Gastroesophageal sphincter (tissue), 4 donors: ENCODE results near the gene PDLIM5. TPM values are rescaled to one million over a fixed set of nuclear protein-coding genes. Genes with fewer than 3 reads are reported as not detected.

ENCODE experiments used
- ATAC-seq: fragments of 150-250 bp; one replicate; pipeline ENCODE4 v1.9.1; 2016; ENCODE audit warnings: mild to moderate bottlenecking, moderate library complexity
- H3K27ac ChIP-seq, 4 donors: fragments of 200-600 bp; sonication (generic) in 3 of 4; 1 replicate in 3 of 4; 2 replicates in 1 of 4; pipeline ENCODE4 v1.5.1; 2016 to 2019
- H3K27me3 ChIP-seq: fragments of 200-600 bp; sonication (generic); one replicate; pipeline ENCODE4 v1.5.1; 2019
- H3K36me3 ChIP-seq, 2 donors: fragments of 200-600 bp; sonication (generic); one replicate each; pipeline ENCODE4 v1.5.1; 2019; ENCODE audit warnings: control low read depth in 1 of 2
- H3K4me1 ChIP-seq, 3 donors: fragments of 200-600 bp; sonication (generic); 1 replicate in 2 of 3; 2 replicates in 1 of 3; pipeline ENCODE4 v1.5.1; 2016 to 2019; ENCODE audit warnings: control low read depth in 2 of 3
- H3K4me3 ChIP-seq, 2 donors: fragments of 200-600 bp; sonication (generic); one replicate each; pipeline ENCODE4 v1.5.1; 2019; ENCODE audit warnings: mild to moderate bottlenecking in 1 of 2, moderate library complexity in 1 of 2
- H3K9me3 ChIP-seq, 3 donors: fragments of 200-600 bp; sonication (generic); one replicate each; pipeline ENCODE4 v1.5.1; 2017 to 2019; ENCODE audit warnings: control low read depth in 2 of 3
- EP300 ChIP-seq: sonication (generic); formaldehyde crosslinking; IDR thresholded peaks from one replicate; pipeline ENCODE4 v1.6.1; 2017; ENCODE audit warnings: antibody characterized with exemption, mild to moderate bottlenecking
- POLR2A ChIP-seq, 2 donors: fragments of 450-650 bp; IDR thresholded peaks; one replicate each; pipeline ENCODE4 v1.6.1; 2017; ENCODE audit warnings: antibody characterized with exemption in 2 of 2, mild to moderate bottlenecking in 2 of 2, moderate library complexity in 1 of 2
- POLR2AphosphoS5 ChIP-seq: sonication (generic); formaldehyde crosslinking; IDR thresholded peaks from one replicate; pipeline ENCODE4 v1.6.1; 2017; ENCODE audit warnings: antibody characterized with exemption
- WGBS, 2 donors: methylation state at CpG; one replicate each; pipeline ENCODE4 v1.1.5; 2018; ENCODE audit warnings: low coverage in 1 of 2; 5-methylcytosine and 5-hydroxymethylcytosine counted together
- total RNA-seq, 4 donors: library from RNA; depleted of rRNA; stranded (reverse); fragments of >200 nt; gene quantifications; one replicate each; pipeline ENCODE4 v1.1.0, GENCODE V29; 2016
- TF ChIP-seq, protein P1 (sequence below), 4 experiments: fragments of 200-600 bp in 2 of 4; fragments of 450-650 bp in 2 of 4; sonication (generic) in 1 of 4; IDR thresholded peaks; one replicate each; pipeline ENCODE4 v1.5.1; 2017 to 2019; ENCODE audit warnings: antibody characterized with exemption in 4 of 4, mild to moderate bottlenecking in 2 of 4, moderate library complexity in 2 of 4

Gene PDLIM5
- total RNA-seq, 4 donors from 2014 or later: 100 to 223 (median 175) TPM

DNA sequence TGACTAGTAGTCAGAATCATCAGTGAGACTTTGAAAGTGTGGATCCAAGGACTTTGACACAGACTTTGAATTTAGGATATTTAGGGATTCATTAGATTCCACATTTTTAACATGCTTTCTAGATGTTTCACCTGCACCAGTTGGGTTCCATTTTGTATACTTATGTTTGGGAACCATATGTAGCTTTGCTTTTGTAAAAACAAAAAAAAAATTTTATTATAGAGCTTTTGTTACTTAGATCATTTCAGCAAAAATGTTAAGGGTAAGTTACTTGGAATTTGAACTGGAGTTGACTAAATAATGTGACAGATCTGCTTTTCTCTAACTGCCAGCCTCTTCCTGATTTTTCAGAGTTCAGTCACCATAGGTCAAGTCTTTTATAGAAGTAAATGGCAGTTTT, 14.6 kb downstream of the PDLIM5 start:
- H3K4me3 ChIP-seq: no peak overlapping the region
- no peaks in the 10 kb centered on the region for H3K27me3 ChIP-seq
- H3K9me3 ChIP-seq: no peaks in the 10 kb centered on the region
- no peaks in the 10 kb centered on the region for H3K36me3 ChIP-seq
- H3K27ac ChIP-seq: no peak overlapping the region
- ATAC-seq: no peak
- TF ChIP-seq POLR2A (IDR thresholded peaks at IDR 0.05) (no peak), EP300 (no peak)
- TF ChIP-seq, protein P1, sequence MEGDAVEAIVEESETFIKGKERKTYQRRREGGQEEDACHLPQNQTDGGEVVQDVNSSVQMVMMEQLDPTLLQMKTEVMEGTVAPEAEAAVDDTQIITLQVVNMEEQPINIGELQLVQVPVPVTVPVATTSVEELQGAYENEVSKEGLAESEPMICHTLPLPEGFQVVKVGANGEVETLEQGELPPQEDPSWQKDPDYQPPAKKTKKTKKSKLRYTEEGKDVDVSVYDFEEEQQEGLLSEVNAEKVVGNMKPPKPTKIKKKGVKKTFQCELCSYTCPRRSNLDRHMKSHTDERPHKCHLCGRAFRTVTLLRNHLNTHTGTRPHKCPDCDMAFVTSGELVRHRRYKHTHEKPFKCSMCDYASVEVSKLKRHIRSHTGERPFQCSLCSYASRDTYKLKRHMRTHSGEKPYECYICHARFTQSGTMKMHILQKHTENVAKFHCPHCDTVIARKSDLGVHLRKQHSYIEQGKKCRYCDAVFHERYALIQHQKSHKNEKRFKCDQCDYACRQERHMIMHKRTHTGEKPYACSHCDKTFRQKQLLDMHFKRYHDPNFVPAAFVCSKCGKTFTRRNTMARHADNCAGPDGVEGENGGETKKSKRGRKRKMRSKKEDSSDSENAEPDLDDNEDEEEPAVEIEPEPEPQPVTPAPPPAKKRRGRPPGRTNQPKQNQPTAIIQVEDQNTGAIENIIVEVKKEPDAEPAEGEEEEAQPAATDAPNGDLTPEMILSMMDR (IDR thresholded peaks at IDR 0.05): no peak
- peaks cover 10 to 94% (median 15%) of the 10 kb centered on the region in 3 donors for H3K4me1 ChIP-seq

DNA sequence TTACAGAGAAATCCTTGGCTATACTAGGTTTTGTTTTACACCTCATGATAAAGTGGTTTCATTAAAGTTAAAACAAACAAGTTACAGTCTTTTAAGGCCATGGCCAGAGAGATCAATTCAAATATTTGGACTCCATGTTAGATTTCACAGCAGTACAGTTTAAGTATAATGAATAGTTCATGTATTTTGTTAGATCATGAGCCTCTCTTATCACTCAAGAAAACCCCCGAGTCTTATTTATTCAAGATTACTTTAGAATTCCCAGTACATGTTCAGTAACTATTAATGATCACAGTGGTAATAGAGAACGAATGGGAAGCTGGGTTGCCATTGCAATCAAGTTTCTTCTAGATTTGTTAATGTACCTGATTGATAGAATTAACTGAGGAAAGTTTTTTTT, 15.2 kb downstream of the PDLIM5 start:
- Histone ChIP-seq H3K27me3 (no peaks in the 10 kb centered on the region), H3K4me1 (peaks cover 10 to 90% (median 15%) of the 10 kb centered on the region in 3 donors), H3K4me3 (no peak overlapping the region), H3K27ac (no peak overlapping the region), H3K9me3 (no peaks in the 10 kb centered on the region), H3K36me3 (no peaks in the 10 kb centered on the region)
- TF ChIP-seq POLR2A (IDR thresholded peaks at IDR 0.05) (no peak), EP300 (no peak), POLR2AphosphoS5 (no peak)
- TF ChIP-seq, protein P1 (IDR thresholded peaks at IDR 0.05): no peak
- 68 to 69% methylated on average over 2 of the region's 2 CpGs for WGBS, 2 donors
- ATAC-seq: no peak

DNA sequence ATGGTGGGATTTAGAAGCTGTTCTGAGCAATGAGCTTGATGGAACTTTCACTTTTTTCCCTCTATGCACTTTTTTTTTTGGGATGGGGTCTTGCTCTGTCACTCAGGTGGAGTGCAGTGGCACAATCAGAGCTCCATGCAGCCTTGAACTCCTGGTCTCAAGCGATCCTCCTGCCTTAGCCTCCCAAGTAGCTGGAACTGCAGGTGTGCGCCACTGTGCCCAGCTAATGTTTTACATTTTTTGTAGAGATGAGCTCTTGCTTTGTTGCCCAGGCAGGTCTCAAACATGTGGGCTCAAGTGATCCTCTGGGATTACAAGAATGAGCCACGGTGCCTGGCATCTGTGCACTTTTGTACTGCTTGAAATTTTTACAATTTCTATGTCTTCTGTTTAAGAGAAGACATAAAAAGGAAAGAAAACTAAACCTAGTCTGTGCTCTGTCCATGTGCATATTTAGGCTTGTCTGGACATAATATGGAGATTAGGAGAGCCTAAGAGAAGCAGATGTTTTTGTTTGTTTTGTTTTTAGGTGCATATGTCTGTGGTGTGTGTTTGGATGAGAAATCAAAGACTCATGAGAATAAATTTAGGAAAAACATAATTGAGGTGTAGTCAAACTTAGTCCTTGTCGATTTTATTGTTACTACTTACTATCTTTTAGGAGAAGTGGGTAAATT, 16.5 kb downstream of the PDLIM5 start:
- Histone ChIP-seq H3K27ac (no peak overlapping the region), H3K36me3 (no peaks in the 10 kb centered on the region), H3K4me1 (peaks cover 9 to 89% (median 10%) of the 10 kb centered on the region in 3 donors), H3K27me3 (no peaks in the 10 kb centered on the region), H3K9me3 (no peaks in the 10 kb centered on the region), H3K4me3 (no peak overlapping the region)
- ATAC-seq: no peak
- 70 to 92% methylated on average over 2 to 3 of the region's 4 CpGs for WGBS, 2 donors
- TF ChIP-seq, protein P1 (IDR thresholded peaks at IDR 0.05): no peak
- TF ChIP-seq EP300 (no peak), POLR2AphosphoS5 (no peak), POLR2A (IDR thresholded peaks at IDR 0.05) (no peak)

DNA sequence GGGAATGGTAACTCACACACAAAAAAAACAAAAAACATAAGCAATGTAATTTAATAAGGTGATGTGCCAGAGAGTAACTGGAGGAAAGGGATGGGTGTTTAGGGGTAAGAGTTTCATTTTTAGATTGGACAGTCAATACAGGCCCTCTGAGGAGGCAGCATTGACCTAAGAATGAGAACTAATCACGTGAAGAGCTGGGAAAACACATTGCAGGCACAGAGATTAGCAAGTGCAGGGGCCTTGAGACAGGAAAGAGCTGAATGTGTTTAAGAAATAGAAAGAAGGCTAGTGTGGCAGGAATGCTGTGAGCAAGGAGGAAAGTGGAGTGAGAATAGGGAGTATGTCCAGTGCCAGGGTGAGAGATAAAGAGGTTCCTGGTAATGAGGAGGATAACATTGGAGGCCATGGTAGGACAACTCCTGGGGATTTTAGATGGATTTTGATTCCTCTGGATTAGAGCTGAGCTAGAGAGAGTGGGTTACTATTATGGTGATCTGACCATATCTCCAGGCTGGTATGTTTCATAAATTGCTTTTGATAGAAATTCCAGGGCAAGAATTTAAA, 17.6 kb downstream of the PDLIM5 start:
- ATAC-seq: no peak

More for the DNA sequence above, 17.6 kb downstream of the PDLIM5 start:
- TF ChIP-seq POLR2AphosphoS5: no peak
- TF ChIP-seq POLR2A (IDR thresholded peaks at IDR 0.05): no peak
- TF ChIP-seq, protein P1 (IDR thresholded peaks at IDR 0.05): no peak
- TF ChIP-seq EP300: no peak
- no peaks in the 10 kb centered on the region for H3K36me3 ChIP-seq
- no peaks in the 10 kb centered on the region for H3K9me3 ChIP-seq
- no peaks in the 10 kb centered on the region for H3K27me3 ChIP-seq
- peaks cover 6 to 89% (median 6%) of the 10 kb centered on the region in 3 donors for H3K4me1 ChIP-seq
- H3K27ac ChIP-seq: no peak overlapping the region
- no peak overlapping the region for H3K4me3 ChIP-seq
- 18 to 70% methylated on average over 1 of the region's 1 CpG for WGBS, 2 donors
